ENCODE measurements around the gene OR52I2. TPM values are rescaled to one million over a fixed set of nuclear protein-coding genes. Genes with fewer than 3 reads are reported as not detected.

The OR52I2 gene
- polyA plus RNA-seq, 1 of the 3 experiments (the other 2 are of a cell fraction), result not detected

DNA sequence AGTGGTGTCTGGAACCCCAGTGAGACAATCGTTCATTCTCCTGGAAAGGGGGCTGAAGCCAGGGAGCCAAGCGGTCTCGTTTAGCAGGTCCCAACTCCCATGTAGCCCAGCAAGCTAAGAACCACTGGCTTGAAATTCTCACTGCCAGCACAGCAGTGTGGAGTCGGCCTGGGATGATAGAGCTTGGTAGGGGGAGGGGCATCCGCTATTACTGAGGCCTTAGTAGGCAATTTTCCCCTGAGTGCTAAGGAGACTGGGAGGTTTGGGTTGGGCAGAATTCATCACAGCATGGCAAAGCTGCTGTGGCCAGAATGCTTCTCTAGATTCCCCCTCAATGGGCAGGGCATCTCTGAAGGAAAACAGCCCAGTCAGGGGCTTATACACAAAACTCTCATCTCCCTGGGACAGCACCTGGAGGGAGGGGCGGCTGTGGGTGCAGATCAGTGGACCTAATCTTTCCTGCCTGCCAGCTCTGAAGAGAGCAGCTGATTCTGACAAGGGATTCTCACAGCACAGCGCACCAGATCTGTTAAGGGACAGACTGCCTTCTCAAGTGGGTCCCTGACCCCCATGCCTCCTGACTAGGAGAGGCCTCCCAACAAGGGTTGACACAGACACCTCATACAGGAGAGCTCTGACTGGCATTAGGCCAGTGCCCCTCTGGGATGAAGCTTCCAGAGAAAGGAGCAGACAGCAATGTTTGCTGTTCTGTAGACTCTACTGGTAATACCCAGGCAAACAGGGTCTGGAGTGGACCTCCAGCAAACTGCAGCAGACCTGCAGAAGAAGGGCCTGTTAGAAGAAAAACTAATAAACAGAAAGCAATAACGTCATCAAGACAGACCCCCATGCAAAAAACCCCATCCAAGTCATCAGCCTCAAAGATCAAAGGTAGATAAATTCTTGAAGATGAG is 21.8 kb upstream of the OR52I2 start (continued):
- TF ChIP-seq FOXM1 (IDR thresholded peaks at IDR 0.05; ENCODE audit: low read depth), result no peak
- TF ChIP-seq, protein P1, sequence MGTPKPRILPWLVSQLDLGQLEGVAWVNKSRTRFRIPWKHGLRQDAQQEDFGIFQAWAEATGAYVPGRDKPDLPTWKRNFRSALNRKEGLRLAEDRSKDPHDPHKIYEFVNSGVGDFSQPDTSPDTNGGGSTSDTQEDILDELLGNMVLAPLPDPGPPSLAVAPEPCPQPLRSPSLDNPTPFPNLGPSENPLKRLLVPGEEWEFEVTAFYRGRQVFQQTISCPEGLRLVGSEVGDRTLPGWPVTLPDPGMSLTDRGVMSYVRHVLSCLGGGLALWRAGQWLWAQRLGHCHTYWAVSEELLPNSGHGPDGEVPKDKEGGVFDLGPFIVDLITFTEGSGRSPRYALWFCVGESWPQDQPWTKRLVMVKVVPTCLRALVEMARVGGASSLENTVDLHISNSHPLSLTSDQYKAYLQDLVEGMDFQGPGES (IDR thresholded peaks at IDR 0.05; ENCODE audit: low read depth, low read length), result no peak
- no peak for TF ChIP-seq POLR2AphosphoS5 (IDR thresholded peaks at IDR 0.05; ENCODE audit: low read depth, low read length)
- no peak for TF ChIP-seq EP300 (IDR thresholded peaks at IDR 0.05; ENCODE audit: borderline replicate concordance in 1 of 2, low read depth in 1 of 2, low read length in 1 of 2)

DNA sequence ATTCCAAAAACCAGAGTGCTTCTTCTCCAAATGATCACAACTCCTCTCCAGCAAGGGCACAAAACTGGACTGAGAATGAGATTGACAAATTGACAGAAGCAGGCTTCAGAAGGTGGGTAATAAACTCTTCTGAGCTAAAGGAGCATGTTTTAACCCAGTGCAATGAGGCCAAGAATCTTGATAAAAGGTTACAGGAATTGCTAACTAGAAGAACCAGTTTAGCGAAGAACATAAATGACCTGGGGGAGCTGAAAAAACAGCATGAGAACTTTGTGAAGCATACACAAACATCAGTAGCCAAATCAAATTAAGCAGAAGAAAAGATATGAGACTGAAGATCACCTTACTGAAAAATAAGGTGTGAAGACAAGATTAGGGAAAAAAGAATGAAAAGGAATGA is 21.1 kb upstream of the OR52I2 start:
- CTCF ChIA-PET, result no interaction called here

DNA sequence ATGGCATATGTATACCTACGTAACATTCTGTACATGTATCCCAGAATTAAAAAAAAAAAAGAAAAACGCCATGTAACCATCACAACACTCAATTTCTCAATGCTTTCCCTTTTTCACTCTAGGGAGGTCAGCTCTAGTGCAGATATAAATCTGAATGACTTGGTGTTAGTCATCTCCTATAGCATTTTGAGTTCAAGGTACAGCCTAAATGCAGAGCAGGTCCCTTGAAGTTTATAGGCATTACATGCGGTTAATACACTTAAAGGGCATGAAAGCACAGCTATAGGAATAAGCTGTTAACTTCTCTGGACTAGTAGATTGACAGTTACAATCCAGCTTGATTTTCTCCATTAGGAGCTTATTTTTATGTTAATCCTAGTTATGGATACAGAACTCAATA is 16.2 kb upstream of the OR52I2 start:
- Histone ChIP-seq H3K9me2 (no peaks in the 10 kb centered on the region), H3K4me3 (ENCODE audit: low read depth in 2 of 2, low read length in 1 of 2) (no peak overlapping the region), H3K27ac (ENCODE audit: low read depth in 2 of 2, low read length in 1 of 2) (no peak overlapping the region), H3K27me3 (ENCODE audit: insufficient read depth) (peaks cover 10% of the 10 kb centered on the region; the same call in 1 of the 2 replicates), H3F3A (replicated peaks; ENCODE audit: insufficient read depth) (no peaks in the 10 kb centered on the region), H2AFZ (ENCODE audit: low read depth) (no peak overlapping the region), H3K9ac (no peak overlapping the region), H4K20me1 (ENCODE audit: insufficient read depth) (no peaks in the 10 kb centered on the region), H3K4me1 (ENCODE audit: control insufficient read depth in 1 of 2, insufficient read depth in 2 of 2, low read depth in 1 of 2, low read length in 1 of 2) (no peaks in the 10 kb centered on the region), H3K9me3 (no peaks in the 10 kb centered on the region), H3K36me3 (replicated peaks in 1 of 2; ENCODE audit: control insufficient read depth in 1 of 2, insufficient read depth in 2 of 2, low read length in 1 of 2) (no peaks in the 10 kb centered on the region), H3K79me2 (ENCODE audit: insufficient read depth) (no peaks in the 10 kb centered on the region), H3K4me2 (no peak overlapping the region)
- DNase-seq, result no peak
- ChIA-PET CTCF (interaction anchor here (1.4 kb wide), 1 partner anchor 26 kb away, joined by 3 read pairs; no protein-coding TSS in a partner anchor), POLR2A (no interaction called here)
- WGBS (ENCODE audit: low lambda C conversion rate), result 34% methylated on average over 3 of the region's 3 CpGs
- TF ChIP-seq RXRA (IDR thresholded peaks at IDR 0.05; ENCODE audit: borderline replicate concordance, low read depth) (no peak), SIN3A (IDR thresholded peaks at IDR 0.05; ENCODE audit: borderline replicate concordance, low read depth, low read length) (no peak), YY1 (IDR thresholded peaks at IDR 0.05; ENCODE audit: low read depth) (no peak), GABPA (IDR thresholded peaks at IDR 0.05; ENCODE audit: low read depth) (no peak), NRF1 (IDR thresholded peaks at IDR 0.05; ENCODE audit: low read depth, low read length) (no peak), FOXM1 (IDR thresholded peaks at IDR 0.05; ENCODE audit: low read depth) (no peak)
- TF ChIP-seq, protein P2, sequence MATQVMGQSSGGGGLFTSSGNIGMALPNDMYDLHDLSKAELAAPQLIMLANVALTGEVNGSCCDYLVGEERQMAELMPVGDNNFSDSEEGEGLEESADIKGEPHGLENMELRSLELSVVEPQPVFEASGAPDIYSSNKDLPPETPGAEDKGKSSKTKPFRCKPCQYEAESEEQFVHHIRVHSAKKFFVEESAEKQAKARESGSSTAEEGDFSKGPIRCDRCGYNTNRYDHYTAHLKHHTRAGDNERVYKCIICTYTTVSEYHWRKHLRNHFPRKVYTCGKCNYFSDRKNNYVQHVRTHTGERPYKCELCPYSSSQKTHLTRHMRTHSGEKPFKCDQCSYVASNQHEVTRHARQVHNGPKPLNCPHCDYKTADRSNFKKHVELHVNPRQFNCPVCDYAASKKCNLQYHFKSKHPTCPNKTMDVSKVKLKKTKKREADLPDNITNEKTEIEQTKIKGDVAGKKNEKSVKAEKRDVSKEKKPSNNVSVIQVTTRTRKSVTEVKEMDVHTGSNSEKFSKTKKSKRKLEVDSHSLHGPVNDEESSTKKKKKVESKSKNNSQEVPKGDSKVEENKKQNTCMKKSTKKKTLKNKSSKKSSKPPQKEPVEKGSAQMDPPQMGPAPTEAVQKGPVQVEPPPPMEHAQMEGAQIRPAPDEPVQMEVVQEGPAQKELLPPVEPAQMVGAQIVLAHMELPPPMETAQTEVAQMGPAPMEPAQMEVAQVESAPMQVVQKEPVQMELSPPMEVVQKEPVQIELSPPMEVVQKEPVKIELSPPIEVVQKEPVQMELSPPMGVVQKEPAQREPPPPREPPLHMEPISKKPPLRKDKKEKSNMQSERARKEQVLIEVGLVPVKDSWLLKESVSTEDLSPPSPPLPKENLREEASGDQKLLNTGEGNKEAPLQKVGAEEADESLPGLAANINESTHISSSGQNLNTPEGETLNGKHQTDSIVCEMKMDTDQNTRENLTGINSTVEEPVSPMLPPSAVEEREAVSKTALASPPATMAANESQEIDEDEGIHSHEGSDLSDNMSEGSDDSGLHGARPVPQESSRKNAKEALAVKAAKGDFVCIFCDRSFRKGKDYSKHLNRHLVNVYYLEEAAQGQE (IDR thresholded peaks at IDR 0.05; ENCODE audit: low read depth, low read length), result no peak
- TF ChIP-seq, protein P3, sequence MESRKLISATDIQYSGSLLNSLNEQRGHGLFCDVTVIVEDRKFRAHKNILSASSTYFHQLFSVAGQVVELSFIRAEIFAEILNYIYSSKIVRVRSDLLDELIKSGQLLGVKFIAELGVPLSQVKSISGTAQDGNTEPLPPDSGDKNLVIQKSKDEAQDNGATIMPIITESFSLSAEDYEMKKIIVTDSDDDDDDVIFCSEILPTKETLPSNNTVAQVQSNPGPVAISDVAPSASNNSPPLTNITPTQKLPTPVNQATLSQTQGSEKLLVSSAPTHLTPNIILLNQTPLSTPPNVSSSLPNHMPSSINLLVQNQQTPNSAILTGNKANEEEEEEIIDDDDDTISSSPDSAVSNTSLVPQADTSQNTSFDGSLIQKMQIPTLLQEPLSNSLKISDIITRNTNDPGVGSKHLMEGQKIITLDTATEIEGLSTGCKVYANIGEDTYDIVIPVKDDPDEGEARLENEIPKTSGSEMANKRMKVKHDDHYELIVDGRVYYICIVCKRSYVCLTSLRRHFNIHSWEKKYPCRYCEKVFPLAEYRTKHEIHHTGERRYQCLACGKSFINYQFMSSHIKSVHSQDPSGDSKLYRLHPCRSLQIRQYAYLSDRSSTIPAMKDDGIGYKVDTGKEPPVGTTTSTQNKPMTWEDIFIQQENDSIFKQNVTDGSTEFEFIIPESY (IDR thresholded peaks at IDR 0.05; ENCODE audit: borderline replicate concordance, low read depth), result no peak
- TF ChIP-seq, protein P4, sequence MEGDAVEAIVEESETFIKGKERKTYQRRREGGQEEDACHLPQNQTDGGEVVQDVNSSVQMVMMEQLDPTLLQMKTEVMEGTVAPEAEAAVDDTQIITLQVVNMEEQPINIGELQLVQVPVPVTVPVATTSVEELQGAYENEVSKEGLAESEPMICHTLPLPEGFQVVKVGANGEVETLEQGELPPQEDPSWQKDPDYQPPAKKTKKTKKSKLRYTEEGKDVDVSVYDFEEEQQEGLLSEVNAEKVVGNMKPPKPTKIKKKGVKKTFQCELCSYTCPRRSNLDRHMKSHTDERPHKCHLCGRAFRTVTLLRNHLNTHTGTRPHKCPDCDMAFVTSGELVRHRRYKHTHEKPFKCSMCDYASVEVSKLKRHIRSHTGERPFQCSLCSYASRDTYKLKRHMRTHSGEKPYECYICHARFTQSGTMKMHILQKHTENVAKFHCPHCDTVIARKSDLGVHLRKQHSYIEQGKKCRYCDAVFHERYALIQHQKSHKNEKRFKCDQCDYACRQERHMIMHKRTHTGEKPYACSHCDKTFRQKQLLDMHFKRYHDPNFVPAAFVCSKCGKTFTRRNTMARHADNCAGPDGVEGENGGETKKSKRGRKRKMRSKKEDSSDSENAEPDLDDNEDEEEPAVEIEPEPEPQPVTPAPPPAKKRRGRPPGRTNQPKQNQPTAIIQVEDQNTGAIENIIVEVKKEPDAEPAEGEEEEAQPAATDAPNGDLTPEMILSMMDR (IDR thresholded peaks at IDR 0.05), result no peak

More for the DNA sequence above, 21.1 kb upstream of the OR52I2 start:
- no peaks in the 10 kb centered on the region for H3F3A ChIP-seq (replicated peaks; ENCODE audit: insufficient read depth)
- TF ChIP-seq SIN3A (IDR thresholded peaks at IDR 0.05; ENCODE audit: borderline replicate concordance, low read depth, low read length) (no peak), GATA2 (CRISPR knock-in tag; IDR thresholded peaks at IDR 0.05) (no peak), RXRA (IDR thresholded peaks at IDR 0.05; ENCODE audit: borderline replicate concordance, low read depth) (no peak), MXI1 (IDR thresholded peaks at IDR 0.05; ENCODE audit: low read depth, low read length) (no peak), FOXJ3 (CRISPR knock-in tag; IDR thresholded peaks at IDR 0.05) (no peak), EP300 (IDR thresholded peaks at IDR 0.05; ENCODE audit: borderline replicate concordance in 1 of 2, low read depth in 1 of 2, low read length in 1 of 2) (no peak), EZH2phosphoT487 (IDR thresholded peaks at IDR 0.05; ENCODE audit: borderline replicate concordance, low read depth) (no peak)
- no peak overlapping the region for H3K9ac ChIP-seq
- no peaks in the 10 kb centered on the region for H3K4me1 ChIP-seq (ENCODE audit: control insufficient read depth in 1 of 2, insufficient read depth in 2 of 2, low read depth in 1 of 2, low read length in 1 of 2)
- no peak overlapping the region for H2AFZ ChIP-seq (ENCODE audit: low read depth)
- POLR2A ChIA-PET, result no interaction called here
- H3K27me3 ChIP-seq (ENCODE audit: insufficient read depth), result no peaks in the 10 kb centered on the region
- WGBS (ENCODE audit: low lambda C conversion rate), result 45% methylated on average over 1 of the region's 1 CpG
- no peak overlapping the region for H3K4me3 ChIP-seq (ENCODE audit: low read depth in 2 of 2, low read length in 1 of 2)
- H3K36me3 ChIP-seq (replicated peaks in 1 of 2; ENCODE audit: control insufficient read depth in 1 of 2, insufficient read depth in 2 of 2, low read length in 1 of 2), result no peaks in the 10 kb centered on the region
- H4K20me1 ChIP-seq (ENCODE audit: insufficient read depth), result no peaks in the 10 kb centered on the region
- H3K4me2 ChIP-seq, result no peak overlapping the region
- H3K9me2 ChIP-seq, result no peaks in the 10 kb centered on the region
- H3K79me2 ChIP-seq (ENCODE audit: insufficient read depth), result no peaks in the 10 kb centered on the region
- H3K27ac ChIP-seq (ENCODE audit: low read depth in 2 of 2, low read length in 1 of 2), result no peak overlapping the region
- DNase-seq, result no peak
- no peaks in the 10 kb centered on the region for H3K9me3 ChIP-seq

Measured in SK-N-SH (cell line).